PC-9 (cell line): ENCODE results near the gene OR5H2. TPM values are rescaled to one million over a fixed set of nuclear protein-coding genes. Genes with fewer than 3 reads are reported as not detected.

Experiments
- BruUV-seq: library from RNA; stranded (reverse); fragments of 400-500 nt; replicated peaks from 2 replicates; lab custom pipeline; 2021; lab: Mats Ljungman, UMichigan
- CTCF ChIA-PET: fragments of 300-600 bp; sonication (Branson Sonifier 250); formaldehyde crosslinking; loops from one replicate; lab custom pipeline; 2022; ENCODE audit warnings: antibody characterized with exemption; lab: Charles Lee
- POLR2A ChIA-PET: fragments of 300-600 bp; sonication (Branson Sonifier 250); formaldehyde crosslinking; loops from one replicate; lab custom pipeline; 2022; ENCODE audit warnings: antibody characterized with exemption; ENCODE audit not compliant: unreplicated experiment; lab: Charles Lee
- DNase-seq, 2 experiments: peaks; one replicate each; pipeline versions ENCODE4 v3.0.0 to v3.0.0-alpha.2; 2015 to 2022; ENCODE audit warnings: mixed read lengths in 1 of 2
- H2AFZ ChIP-seq: fragments of 200-600 bp; sonication (generic); 2 replicates; pipeline ENCODE4 v1.8.1; 2017; ENCODE audit warnings: antibody characterized with exemption
- H3F3A ChIP-seq: fragments of 200-600 bp; sonication (generic); 2 replicates; pipeline ENCODE4 v1.8.1; 2017; ENCODE audit warnings: antibody characterized with exemption, mild to moderate bottlenecking, low read depth; ENCODE audit not compliant: insufficient read depth
- H3K27ac ChIP-seq: fragments of 200-600 bp; sonication (generic); 2 replicates; pipeline ENCODE4 v1.6.1; 2016; ENCODE audit warnings: mixed run types
- H3K27me3 ChIP-seq: fragments of 200-600 bp; sonication (generic); 2 replicates; pipeline ENCODE4 v1.6.1; 2016; ENCODE audit warnings: low read depth, mixed run types; ENCODE audit not compliant: insufficient read depth
- H3K36me3 ChIP-seq: fragments of 200-600 bp; sonication (generic); 2 replicates; pipeline ENCODE4 v1.6.1; 2016; ENCODE audit warnings: low read depth, mixed run types
- H3K4me1 ChIP-seq: fragments of 200-600 bp; sonication (generic); replicated peaks from 2 replicates; pipeline ENCODE4 v1.6.1; 2016; ENCODE audit warnings: mixed run types; ENCODE audit not compliant: insufficient read depth
- H3K4me2 ChIP-seq: fragments of 200-600 bp; sonication (generic); 2 replicates; pipeline ENCODE4 v1.6.1; 2017; ENCODE audit warnings: mixed run types
- H3K4me3 ChIP-seq: fragments of 200-600 bp; sonication (generic); 2 replicates; pipeline ENCODE4 v1.6.1; 2016; ENCODE audit warnings: mixed run types
- H3K79me2 ChIP-seq: fragments of 200-600 bp; sonication (generic); 2 replicates; pipeline ENCODE4 v1.6.1; 2017; ENCODE audit warnings: low read depth, mixed run types
- H3K9me2 ChIP-seq: fragments of 200-600 bp; sonication (generic); 2 replicates; pipeline ENCODE4 v1.8.1; 2017; ENCODE audit warnings: mild to moderate bottlenecking; ENCODE audit not compliant: insufficient read depth
- H3K9me3 ChIP-seq: fragments of 200-600 bp; sonication (generic); 2 replicates; pipeline ENCODE4 v1.8.1; 2016; ENCODE audit warnings: low read depth; ENCODE audit not compliant: insufficient read depth
- H4K20me1 ChIP-seq: fragments of 200-600 bp; sonication (generic); 2 replicates; pipeline ENCODE4 v1.8.1; 2017; ENCODE audit not compliant: insufficient read depth
- CTCF ChIP-seq: fragments of 200-600 bp; sonication (generic); conservative IDR thresholded peaks from 2 replicates; pipeline ENCODE4 v1.6.1; 2017; ENCODE audit warnings: mixed run types, antibody characterized with exemption, mild to moderate bottlenecking, moderate library complexity
- EZH2 ChIP-seq: fragments of 200-600 bp; sonication (generic); IDR thresholded peaks from 2 replicates; pipeline ENCODE4 v1.8.0; 2017; ENCODE audit warnings: antibody characterized with exemption, low read depth
- intact Hi-C: fragments of 100-400 bp; cut with micrococcal nuclease; formaldehyde crosslinking; loops from one replicate; pipeline ENCODE4 v1.10.0; 2022; ENCODE audit not compliant: unreplicated experiment
- total RNA-seq: library from RNA; stranded (reverse); gene quantifications from 2 replicates; pipeline ENCODE4 v1.2.3, GENCODE V29; 2021

The OR5H2 gene
- total RNA-seq, 1 experiment from 2014 or later: not detected

- Histone ChIP-seq H3K9me2 (no peaks in the 10 kb centered on the region), H2AFZ (no peak overlapping the region), H3F3A (no peaks in the 10 kb centered on the region), H3K4me1 (no peaks in the 10 kb centered on the region), H3K4me2 (no peak overlapping the region), H3K4me3 (no peak overlapping the region), H3K9me3 (peaks cover 8% of the 10 kb centered on the region; the same call in 1 of the 2 replicates), H3K79me2 (no peaks in the 10 kb centered on the region), H3K27ac (no peak overlapping the region), H3K27me3 (no peaks in the 10 kb centered on the region), H4K20me1 (no peaks in the 10 kb centered on the region), H3K36me3 (no peaks in the 10 kb centered on the region)
- no TSS peak for BruUV-seq
- intact Hi-C loops: loop anchor here (10.0 kb wide), 1 partner anchor 155 kb away; no protein-coding TSS in a partner anchor
- CTCF ChIA-PET: no interaction called here
- no peak for DNase-seq
- POLR2A ChIA-PET: no interaction called here
- TF ChIP-seq EZH2: no peak
- no peak for TF ChIP-seq CTCF
Observed at GRCh38 chr3:98269846-98270245, 12.5 kb upstream of the OR5H2 start.

GRCh38 chr3:98272126-98272525, 10.2 kb upstream of the OR5H2 start:
- H3K9me3 ChIP-seq: peaks cover 8% of the 10 kb centered on the region; the same call in 1 of the 2 replicates
- no peak for TF ChIP-seq CTCF
- TF ChIP-seq EZH2: no peak

GRCh38 chr3:98274914-98275313, 7.4 kb upstream of the OR5H2 start:
- Histone ChIP-seq H3K4me3 (no peak overlapping the region), H3K36me3 (no peaks in the 10 kb centered on the region), H4K20me1 (no peaks in the 10 kb centered on the region), H3K79me2 (no peaks in the 10 kb centered on the region), H2AFZ (no peak overlapping the region), H3K4me2 (no peak overlapping the region), H3F3A (no peaks in the 10 kb centered on the region), H3K4me1 (no peaks in the 10 kb centered on the region), H3K9me3 (peaks cover 3% of the 10 kb centered on the region; the same call in 1 of the 2 replicates), H3K27me3 (no peaks in the 10 kb centered on the region), H3K27ac (no peak overlapping the region), H3K9me2 (no peaks in the 10 kb centered on the region)
- no peak for TF ChIP-seq CTCF
- no peak for TF ChIP-seq EZH2
- intact Hi-C loops: no loop called here
- POLR2A ChIA-PET: no interaction called here
- BruUV-seq: no TSS peak
- CTCF ChIA-PET: no interaction called here
- no peak for DNase-seq

More at GRCh38 chr3:98272126-98272525, 10.2 kb upstream of the OR5H2 start:
- Histone ChIP-seq H3K36me3 (no peaks in the 10 kb centered on the region), H2AFZ (no peak overlapping the region), H3K4me1 (no peaks in the 10 kb centered on the region), H3K79me2 (no peaks in the 10 kb centered on the region), H3K4me3 (no peak overlapping the region), H3K27ac (no peak overlapping the region), H4K20me1 (no peaks in the 10 kb centered on the region), H3F3A (no peaks in the 10 kb centered on the region), H3K9me2 (no peaks in the 10 kb centered on the region), H3K27me3 (no peaks in the 10 kb centered on the region), H3K4me2 (no peak overlapping the region)
- intact Hi-C loops: no loop called here
- ChIA-PET POLR2A (interaction anchor here (0.6 kb wide), 1 partner anchor 13 kb away, joined by 3 read pairs; no protein-coding TSS in a partner anchor), CTCF (no interaction called here)
- no TSS peak for BruUV-seq
- no peak for DNase-seq
